Ascending aorta (tissue), 2 donors: ENCODE results near the gene FHAD1. TPM values are rescaled to one million over a fixed set of nuclear protein-coding genes. Genes with fewer than 3 reads are reported as not detected.

Experiments
- DNase-seq, 2 donors: peaks; one replicate each; pipeline ENCODE4 v3.0.0-alpha.2; 2019; ENCODE audit warnings: low spot score in 2 of 2
- H3K27ac ChIP-seq, 2 donors: fragments of 200-600 bp; sonication (generic); one replicate each; pipeline ENCODE4 v1.5.1; 2016 to 2017; ENCODE audit warnings: mild to moderate bottlenecking in 1 of 2
- H3K27me3 ChIP-seq: fragments of 200-600 bp; sonication (generic); one replicate; pipeline ENCODE4 v1.5.1; 2017
- H3K36me3 ChIP-seq, 2 donors: fragments of 200-600 bp; sonication (generic); one replicate each; pipeline ENCODE4 v1.5.1; 2016
- H3K4me1 ChIP-seq, 2 donors: fragments of 200-600 bp; sonication (generic); one replicate each; pipeline ENCODE4 v1.5.1; 2016 to 2017; ENCODE audit warnings: mild to moderate bottlenecking in 1 of 2
- H3K4me3 ChIP-seq, 2 donors: fragments of 200-600 bp; sonication (generic); one replicate each; pipeline ENCODE4 v1.5.1; 2016 to 2017; ENCODE audit warnings: mild to moderate bottlenecking in 1 of 2
- H3K9me3 ChIP-seq, 2 donors: fragments of 200-600 bp; sonication (generic); one replicate each; pipeline ENCODE4 v1.5.1; 2016
- intact Hi-C: fragments of 100-400 bp; cut with DNase I; formaldehyde crosslinking; loops from one replicate; pipeline ENCODE4 v1.15.1; 2023
- total RNA-seq: library from RNA; depleted of rRNA; stranded (reverse); fragments of >200 nt; gene quantifications from one replicate; pipeline ENCODE4 v1.1.0, GENCODE V29; 2016
- TF ChIP-seq, protein P1 (sequence below), 3 experiments: fragments of 200-600 bp in 2 of 3; fragments of 450-650 bp in 1 of 3; sonication (generic) in 2 of 3; IDR thresholded peaks; one replicate each; pipeline ENCODE4 v1.5.1; 2016 to 2019; ENCODE audit warnings: antibody characterized with exemption in 3 of 3, mild to moderate bottlenecking in 1 of 3, moderate library complexity in 1 of 3

The FHAD1 gene
- total RNA-seq, 1 donor from 2014 or later = not detected

GRCh38 chr1:15446212-15446611, 199.2 kb downstream of the FHAD1 start:
- TF ChIP-seq, protein P1, sequence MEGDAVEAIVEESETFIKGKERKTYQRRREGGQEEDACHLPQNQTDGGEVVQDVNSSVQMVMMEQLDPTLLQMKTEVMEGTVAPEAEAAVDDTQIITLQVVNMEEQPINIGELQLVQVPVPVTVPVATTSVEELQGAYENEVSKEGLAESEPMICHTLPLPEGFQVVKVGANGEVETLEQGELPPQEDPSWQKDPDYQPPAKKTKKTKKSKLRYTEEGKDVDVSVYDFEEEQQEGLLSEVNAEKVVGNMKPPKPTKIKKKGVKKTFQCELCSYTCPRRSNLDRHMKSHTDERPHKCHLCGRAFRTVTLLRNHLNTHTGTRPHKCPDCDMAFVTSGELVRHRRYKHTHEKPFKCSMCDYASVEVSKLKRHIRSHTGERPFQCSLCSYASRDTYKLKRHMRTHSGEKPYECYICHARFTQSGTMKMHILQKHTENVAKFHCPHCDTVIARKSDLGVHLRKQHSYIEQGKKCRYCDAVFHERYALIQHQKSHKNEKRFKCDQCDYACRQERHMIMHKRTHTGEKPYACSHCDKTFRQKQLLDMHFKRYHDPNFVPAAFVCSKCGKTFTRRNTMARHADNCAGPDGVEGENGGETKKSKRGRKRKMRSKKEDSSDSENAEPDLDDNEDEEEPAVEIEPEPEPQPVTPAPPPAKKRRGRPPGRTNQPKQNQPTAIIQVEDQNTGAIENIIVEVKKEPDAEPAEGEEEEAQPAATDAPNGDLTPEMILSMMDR (IDR thresholded peaks at IDR 0.05) = no peak
- H3K9me3 ChIP-seq = no peaks in the 10 kb centered on the region
- no peaks in the 10 kb centered on the region for H3K36me3 ChIP-seq
- intact Hi-C loops = no loop called here
- H3K4me1 ChIP-seq = no peaks in the 10 kb centered on the region
- peaks cover 3% of the 10 kb centered on the region for H3K27me3 ChIP-seq
- no peak overlapping the region for H3K4me3 ChIP-seq
- no peak for DNase-seq
- H3K27ac ChIP-seq = no peak overlapping the region

Other genes with a start within 250 kb of the FHAD1 start
- not detected for gene TMEM51, start 93.5 kb upstream of the FHAD1 start, total RNA-seq
- gene EFHD2, start 162.7 kb downstream of the FHAD1 start, total RNA-seq = 116 TPM
- gene CTRC, start 191.2 kb downstream of the FHAD1 start, total RNA-seq = not detected
- gene CELA2A, start 209.5 kb downstream of the FHAD1 start, total RNA-seq = not detected
- not detected for gene CELA2B, start 228.9 kb downstream of the FHAD1 start, total RNA-seq